Measurements from ENCODE around the gene SIGLEC1.

Gene SIGLEC1

GRCh38 chr20:3712279-3712873 lies at the start of gene SIGLEC1:
SIGLEC1 (minus strand) TSS chr20:3712600; CDS start chr20:3707128, 5,472 bp downstream.
- no peak for DNase-seq

GRCh38 chr20:3760655-3761348 lies 48.4 kb upstream of the SIGLEC1 start:
- DNase-seq = no peak

- no peak for DNase-seq
Observed at GRCh38 chr20:3759884-3760283, 47.5 kb upstream of the SIGLEC1 start.

GRCh38 chr20:3759316-3759823 lies 47.0 kb upstream of the SIGLEC1 start:
- DNase-seq = no peak

- no peak for DNase-seq
Observed at GRCh38 chr20:3758566-3758965, 46.2 kb upstream of the SIGLEC1 start.

GRCh38 chr20:3757268-3757667 lies 44.9 kb upstream of the SIGLEC1 start:
- DNase-seq = no peak

GRCh38 chr20:3755814-3756480 lies 43.5 kb upstream of the SIGLEC1 start:
- no peak for DNase-seq

- no peak for DNase-seq
Observed at GRCh38 chr20:3755269-3755668, 42.9 kb upstream of the SIGLEC1 start.

- no peak for DNase-seq
Observed at GRCh38 chr20:3754276-3754630, 41.9 kb upstream of the SIGLEC1 start.

- no peak for DNase-seq
Observed at GRCh38 chr20:3753501-3754275, 41.3 kb upstream of the SIGLEC1 start.

- no peak for DNase-seq
Observed at GRCh38 chr20:3753098-3753497, 40.7 kb upstream of the SIGLEC1 start.

GRCh38 chr20:3752386-3752759 lies 40.0 kb upstream of the SIGLEC1 start:
- DNase-seq = no peak

- DNase-seq = no peak
Observed at GRCh38 chr20:3751675-3752385, 39.4 kb upstream of the SIGLEC1 start.

GRCh38 chr20:3751305-3751674 lies 38.9 kb upstream of the SIGLEC1 start:
- DNase-seq = no peak

GRCh38 chr20:3749689-3750531 lies 37.5 kb upstream of the SIGLEC1 start:
- DNase-seq = no peak

GRCh38 chr20:3749087-3749688 lies 36.8 kb upstream of the SIGLEC1 start:
- no peak for DNase-seq

GRCh38 chr20:3748073-3748472 lies 35.7 kb upstream of the SIGLEC1 start:
- DNase-seq = no peak

- DNase-seq = no peak
Observed at GRCh38 chr20:3747471-3747870, 35.1 kb upstream of the SIGLEC1 start.

GRCh38 chr20:3745686-3746173 lies 33.3 kb upstream of the SIGLEC1 start:
- DNase-seq = no peak

- no peak for DNase-seq
Observed at GRCh38 chr20:3744806-3745685, 32.6 kb upstream of the SIGLEC1 start.

All from NCI-H226 (cell line).